Panc1 (cell line): ENCODE data around the gene RFX1. TPM values are rescaled to one million over a fixed set of nuclear protein-coding genes. Genes with fewer than 3 reads are reported as not detected.

Source experiments
- ATAC-seq: fragments of 200-7000 bp; cut with Tn5 transposase; 2 replicates; pipeline ENCODE4 v1.9.1; 2020; ENCODE audit warnings: mild to moderate bottlenecking, moderate library complexity
- BruUV-seq: library from RNA; stranded (reverse); fragments of 400-500 nt; replicated peaks from 2 replicates; lab custom pipeline; 2021; lab: Mats Ljungman, UMichigan
- CTCF ChIA-PET: fragments of 300-600 bp; sonication (Branson Sonifier 250); formaldehyde crosslinking; loops from one replicate; lab custom pipeline; 2022; ENCODE audit warnings: antibody characterized with exemption; lab: Charles Lee
- POLR2A ChIA-PET: fragments of 300-600 bp; sonication (Branson Sonifier 250); formaldehyde crosslinking; loops from one replicate; lab custom pipeline; 2022; ENCODE audit warnings: antibody characterized with exemption; lab: Charles Lee
- DNase-seq: peaks from one replicate; pipeline ENCODE4 v3.0.0-alpha.2; 2010; ENCODE audit warnings: low read depth, low spot score
- H3K27ac ChIP-seq: 2 replicates; pipeline ENCODE4 v1.5.1; 2011; ENCODE audit warnings: mild to moderate bottlenecking, low read length, inconsistent platforms
- H3K27me3 ChIP-seq: fragments of 200-500 bp; sonication (Bioruptor generic); 2 replicates; pipeline ENCODE4 v1.6.0; 2014; ENCODE audit warnings: low read length, inconsistent platforms; ENCODE audit not compliant: control insufficient read depth, insufficient read depth
- H3K36me3 ChIP-seq: fragments of 200-500 bp; sonication (Bioruptor generic); 2 replicates; pipeline ENCODE4 v1.5.1; 2014; ENCODE audit warnings: inconsistent platforms, mild to moderate bottlenecking, low read length, moderate library complexity; ENCODE audit not compliant: control insufficient read depth, insufficient read depth
- H3K4me1 ChIP-seq: 2 replicates; pipeline ENCODE4 v1.5.1; 2011; ENCODE audit warnings: inconsistent platforms, mild to moderate bottlenecking, low read length, moderate library complexity; ENCODE audit not compliant: control insufficient read depth, insufficient read depth
- H3K4me3 ChIP-seq, 2 experiments: 2 replicates each; pipeline ENCODE4 v1.5.1; 2011 to 2012; ENCODE audit warnings: low read depth in 2 of 2, low read length in 2 of 2, mild to moderate bottlenecking in 2 of 2, inconsistent platforms in 1 of 2, moderate library complexity in 1 of 2
- H3K9me3 ChIP-seq: fragments of 200-500 bp; sonication (Bioruptor generic); 2 replicates; pipeline ENCODE4 v1.5.1; 2014; ENCODE audit warnings: low read depth, mild to moderate bottlenecking, inconsistent platforms, low read length, moderate library complexity; ENCODE audit not compliant: control insufficient read depth, insufficient read depth
- POLR2AphosphoS5 ChIP-seq: IDR thresholded peaks from 2 replicates; pipeline ENCODE4 v1.6.1; 2012; ENCODE audit warnings: mild to moderate bottlenecking, low read depth, low read length, moderate library complexity
- REST ChIP-seq, 2 experiments: IDR thresholded peaks; 2 replicates each; pipeline ENCODE4 v1.6.1; 2011 to 2012; ENCODE audit warnings: low read depth in 2 of 2, control low read depth in 1 of 2, low read length in 1 of 2, mild to moderate bottlenecking in 1 of 2, moderate library complexity in 1 of 2; ENCODE audit not compliant: insufficient read depth in 1 of 2
- SIN3A ChIP-seq: IDR thresholded peaks from 2 replicates; pipeline ENCODE4 v1.6.1; 2012; ENCODE audit warnings: low read depth, mild to moderate bottlenecking, low read length, moderate library complexity, borderline replicate concordance; ENCODE audit not compliant: insufficient read depth
- TCF7L2 ChIP-seq: IDR thresholded peaks from 2 replicates; pipeline ENCODE4 v1.6.1; 2011; ENCODE audit warnings: mild to moderate bottlenecking, low read depth, low read length, inconsistent platforms
- in situ Hi-C: cut with HindIII; loops from 2 replicates; pipeline ENCODE4 v1.10.0; 2016; ENCODE audit warnings: low sequenced_read_pairs, low pct_unique_long_range_greater_than_20kb
- intact Hi-C: fragments of 100-400 bp; cut with micrococcal nuclease; formaldehyde crosslinking; loops from one replicate; pipeline ENCODE4 v1.10.0; 2022; ENCODE audit not compliant: unreplicated experiment
- total RNA-seq: library from RNA; stranded (reverse); gene quantifications from one replicate; pipeline ENCODE4 v1.2.1, GENCODE V29; 2021; ENCODE audit not compliant: unreplicated experiment
- TF ChIP-seq, protein P1 (sequence below): fragments of 450-650 bp; IDR thresholded peaks from 2 replicates; pipeline ENCODE4 v1.5.1; 2017; ENCODE audit warnings: mild to moderate bottlenecking

RFX1 gene
- total RNA-seq, 1 experiment from 2014 or later = 15.2 TPM

GRCh38 chr19:13993590-13994300, 12.4 kb downstream of the RFX1 start:
- no peaks in the 10 kb centered on the region for H3K27me3 ChIP-seq
- ATAC-seq (no peak), DNase-seq (no peak)
- BruUV-seq = no TSS peak
- no peak overlapping the region for H3K4me3 ChIP-seq
- H3K4me1 ChIP-seq = no peaks in the 10 kb centered on the region
- H3K27ac ChIP-seq = no peak overlapping the region
- intact Hi-C loops = no loop called here
- TF ChIP-seq POLR2AphosphoS5 = no peak
- TF ChIP-seq, protein P1, sequence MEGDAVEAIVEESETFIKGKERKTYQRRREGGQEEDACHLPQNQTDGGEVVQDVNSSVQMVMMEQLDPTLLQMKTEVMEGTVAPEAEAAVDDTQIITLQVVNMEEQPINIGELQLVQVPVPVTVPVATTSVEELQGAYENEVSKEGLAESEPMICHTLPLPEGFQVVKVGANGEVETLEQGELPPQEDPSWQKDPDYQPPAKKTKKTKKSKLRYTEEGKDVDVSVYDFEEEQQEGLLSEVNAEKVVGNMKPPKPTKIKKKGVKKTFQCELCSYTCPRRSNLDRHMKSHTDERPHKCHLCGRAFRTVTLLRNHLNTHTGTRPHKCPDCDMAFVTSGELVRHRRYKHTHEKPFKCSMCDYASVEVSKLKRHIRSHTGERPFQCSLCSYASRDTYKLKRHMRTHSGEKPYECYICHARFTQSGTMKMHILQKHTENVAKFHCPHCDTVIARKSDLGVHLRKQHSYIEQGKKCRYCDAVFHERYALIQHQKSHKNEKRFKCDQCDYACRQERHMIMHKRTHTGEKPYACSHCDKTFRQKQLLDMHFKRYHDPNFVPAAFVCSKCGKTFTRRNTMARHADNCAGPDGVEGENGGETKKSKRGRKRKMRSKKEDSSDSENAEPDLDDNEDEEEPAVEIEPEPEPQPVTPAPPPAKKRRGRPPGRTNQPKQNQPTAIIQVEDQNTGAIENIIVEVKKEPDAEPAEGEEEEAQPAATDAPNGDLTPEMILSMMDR = no peak
- TF ChIP-seq TCF7L2 = no peak
- TF ChIP-seq REST (IDR thresholded peaks at IDR 0.05; ENCODE audit: insufficient read depth in 1 of 2, low read depth in 2 of 2, low read length in 1 of 2) = no peak
- TF ChIP-seq SIN3A = no peak
- ChIA-PET CTCF (no interaction called here), POLR2A (interaction anchor here (0.7 kb wide), 1 partner anchor 108 kb away, joined by 9 read pairs; no protein-coding TSS in a partner anchor)
- H3K36me3 ChIP-seq = no peaks in the 10 kb centered on the region
- in situ Hi-C loops = no loop called here
- H3K9me3 ChIP-seq = no peaks in the 10 kb centered on the region

DNA sequence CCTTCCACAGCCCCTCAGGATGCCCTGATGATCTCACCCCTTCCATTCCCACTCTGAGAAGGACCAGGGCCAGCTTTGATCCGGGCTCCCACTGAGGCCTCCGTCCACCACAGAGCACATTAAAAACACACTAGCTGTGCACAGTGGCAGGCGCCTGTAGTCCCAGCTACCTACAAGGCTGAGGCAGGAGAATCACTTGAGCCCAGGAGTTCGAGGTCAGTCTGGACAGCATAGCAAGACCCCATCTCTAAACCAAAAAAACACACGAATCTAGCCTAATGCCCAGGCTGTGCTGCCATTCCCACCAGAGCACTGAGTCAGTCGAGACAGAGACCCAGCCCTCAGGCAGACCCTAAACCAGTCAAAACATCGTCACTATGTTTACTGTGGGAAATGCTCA, 14.1 kb downstream of the RFX1 start:
- Histone ChIP-seq H3K4me3 (no peak overlapping the region), H3K36me3 (no peaks in the 10 kb centered on the region), H3K4me1 (peaks cover 4% of the 10 kb centered on the region), H3K9me3 (no peaks in the 10 kb centered on the region), H3K27ac (no peak overlapping the region), H3K27me3 (no peaks in the 10 kb centered on the region)
- intact Hi-C loops = no loop called here
- no TSS peak for BruUV-seq
- ChIA-PET CTCF (no interaction called here), POLR2A (no interaction called here)
- in situ Hi-C loops = no loop called here
- no peak for DNase-seq
- no peak for TF ChIP-seq REST (IDR thresholded peaks at IDR 0.05; ENCODE audit: insufficient read depth in 1 of 2, low read depth in 2 of 2, low read length in 1 of 2)
- TF ChIP-seq SIN3A = no peak
- TF ChIP-seq TCF7L2 = no peak
- no peak for TF ChIP-seq POLR2AphosphoS5
- TF ChIP-seq, protein P1 = no peak
- ATAC-seq = no peak
